PFSK-1 (cell line): Measurements from ENCODE around the gene VOPP1.

Experiments
- FOXP2 ChIP-seq: optimal IDR thresholded peaks from 2 replicates; pipeline ENCODE3; 2011; ENCODE audit warnings: borderline replicate concordance, control low read depth, inconsistent platforms; ENCODE audit not compliant: insufficient read depth; ENCODE audit errors: extremely low read length, extremely low read depth
- POLR2AphosphoS5 ChIP-seq: IDR thresholded peaks from 2 replicates; pipeline ENCODE4 v1.6.1; 2012; ENCODE audit warnings: low read depth, mild to moderate bottlenecking, control low read depth, low read length, moderate library complexity
- SIN3A ChIP-seq: IDR thresholded peaks from 2 replicates; pipeline ENCODE4 v1.6.1; 2012; ENCODE audit warnings: mild to moderate bottlenecking, low read length, moderate library complexity, borderline replicate concordance; ENCODE audit not compliant: insufficient read depth
- TAF1 ChIP-seq: IDR thresholded peaks from 2 replicates; pipeline ENCODE4 v1.6.1; 2012; ENCODE audit warnings: low read length, control low read depth, borderline replicate concordance; ENCODE audit not compliant: insufficient read depth
- TF ChIP-seq, protein P1 (sequence below), 2 experiments: IDR thresholded peaks; 2 replicates each; pipeline versions ENCODE4 v1.6.1 to v1.8.0; 2011 to 2012; ENCODE audit warnings: low read depth in 2 of 2, low read length in 2 of 2, control low read depth in 1 of 2, inconsistent platforms in 1 of 2, mild to moderate bottlenecking in 1 of 2, moderate library complexity in 1 of 2; ENCODE audit not compliant: insufficient read depth in 1 of 2

The VOPP1 gene

DNA sequence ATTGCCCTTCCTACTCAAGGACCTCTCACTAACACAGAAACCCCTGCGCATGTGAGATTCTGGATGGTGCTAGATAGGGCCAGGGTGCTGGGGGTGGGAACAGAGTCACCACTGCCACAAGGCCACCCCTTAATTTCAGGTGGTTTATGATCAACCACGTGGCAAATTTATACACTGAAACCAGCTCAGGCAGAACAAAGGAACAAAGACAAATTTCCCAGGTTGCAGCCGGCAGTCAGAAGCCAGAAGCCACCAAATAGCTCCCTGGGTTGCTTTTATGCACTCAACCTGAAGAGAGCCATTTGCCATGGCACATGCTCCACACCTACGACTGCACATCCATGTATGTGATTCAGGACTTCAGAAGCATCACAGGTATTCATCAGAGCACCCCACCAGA lies 2.5 kb downstream of the VOPP1 start:
- TF ChIP-seq, protein P1, sequence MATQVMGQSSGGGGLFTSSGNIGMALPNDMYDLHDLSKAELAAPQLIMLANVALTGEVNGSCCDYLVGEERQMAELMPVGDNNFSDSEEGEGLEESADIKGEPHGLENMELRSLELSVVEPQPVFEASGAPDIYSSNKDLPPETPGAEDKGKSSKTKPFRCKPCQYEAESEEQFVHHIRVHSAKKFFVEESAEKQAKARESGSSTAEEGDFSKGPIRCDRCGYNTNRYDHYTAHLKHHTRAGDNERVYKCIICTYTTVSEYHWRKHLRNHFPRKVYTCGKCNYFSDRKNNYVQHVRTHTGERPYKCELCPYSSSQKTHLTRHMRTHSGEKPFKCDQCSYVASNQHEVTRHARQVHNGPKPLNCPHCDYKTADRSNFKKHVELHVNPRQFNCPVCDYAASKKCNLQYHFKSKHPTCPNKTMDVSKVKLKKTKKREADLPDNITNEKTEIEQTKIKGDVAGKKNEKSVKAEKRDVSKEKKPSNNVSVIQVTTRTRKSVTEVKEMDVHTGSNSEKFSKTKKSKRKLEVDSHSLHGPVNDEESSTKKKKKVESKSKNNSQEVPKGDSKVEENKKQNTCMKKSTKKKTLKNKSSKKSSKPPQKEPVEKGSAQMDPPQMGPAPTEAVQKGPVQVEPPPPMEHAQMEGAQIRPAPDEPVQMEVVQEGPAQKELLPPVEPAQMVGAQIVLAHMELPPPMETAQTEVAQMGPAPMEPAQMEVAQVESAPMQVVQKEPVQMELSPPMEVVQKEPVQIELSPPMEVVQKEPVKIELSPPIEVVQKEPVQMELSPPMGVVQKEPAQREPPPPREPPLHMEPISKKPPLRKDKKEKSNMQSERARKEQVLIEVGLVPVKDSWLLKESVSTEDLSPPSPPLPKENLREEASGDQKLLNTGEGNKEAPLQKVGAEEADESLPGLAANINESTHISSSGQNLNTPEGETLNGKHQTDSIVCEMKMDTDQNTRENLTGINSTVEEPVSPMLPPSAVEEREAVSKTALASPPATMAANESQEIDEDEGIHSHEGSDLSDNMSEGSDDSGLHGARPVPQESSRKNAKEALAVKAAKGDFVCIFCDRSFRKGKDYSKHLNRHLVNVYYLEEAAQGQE (IDR thresholded peaks at IDR 0.05; ENCODE audit: insufficient read depth in 1 of 2, low read depth in 2 of 2, low read length in 2 of 2): no peak
- TF ChIP-seq POLR2AphosphoS5 (no peak), TAF1 (no peak), SIN3A (no peak), FOXP2 (no peak)

DNA sequence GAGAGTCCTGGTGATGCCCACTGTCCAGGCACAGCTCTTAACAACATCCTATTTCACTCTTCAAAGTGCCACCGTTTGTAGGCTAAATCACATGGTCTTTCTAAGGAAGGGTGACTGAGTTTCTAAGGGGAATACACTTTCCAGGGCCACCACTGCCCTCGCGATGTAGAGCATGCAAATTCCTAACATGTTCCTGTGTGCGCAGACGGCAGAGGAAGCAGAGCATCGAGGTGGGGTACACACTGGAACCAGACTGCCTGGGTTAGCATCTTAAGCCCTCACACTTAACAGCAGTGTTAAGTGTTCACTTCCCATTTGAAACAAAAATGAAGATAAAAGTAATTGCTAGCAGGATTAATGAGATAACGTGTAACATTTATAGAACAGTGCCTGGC lies 3.0 kb downstream of the VOPP1 start:
- TF ChIP-seq TAF1 (no peak), SIN3A (no peak), FOXP2 (no peak), POLR2AphosphoS5 (no peak)
- TF ChIP-seq, protein P1 (IDR thresholded peaks at IDR 0.05; ENCODE audit: insufficient read depth in 1 of 2, low read depth in 2 of 2, low read length in 2 of 2): no peak

DNA sequence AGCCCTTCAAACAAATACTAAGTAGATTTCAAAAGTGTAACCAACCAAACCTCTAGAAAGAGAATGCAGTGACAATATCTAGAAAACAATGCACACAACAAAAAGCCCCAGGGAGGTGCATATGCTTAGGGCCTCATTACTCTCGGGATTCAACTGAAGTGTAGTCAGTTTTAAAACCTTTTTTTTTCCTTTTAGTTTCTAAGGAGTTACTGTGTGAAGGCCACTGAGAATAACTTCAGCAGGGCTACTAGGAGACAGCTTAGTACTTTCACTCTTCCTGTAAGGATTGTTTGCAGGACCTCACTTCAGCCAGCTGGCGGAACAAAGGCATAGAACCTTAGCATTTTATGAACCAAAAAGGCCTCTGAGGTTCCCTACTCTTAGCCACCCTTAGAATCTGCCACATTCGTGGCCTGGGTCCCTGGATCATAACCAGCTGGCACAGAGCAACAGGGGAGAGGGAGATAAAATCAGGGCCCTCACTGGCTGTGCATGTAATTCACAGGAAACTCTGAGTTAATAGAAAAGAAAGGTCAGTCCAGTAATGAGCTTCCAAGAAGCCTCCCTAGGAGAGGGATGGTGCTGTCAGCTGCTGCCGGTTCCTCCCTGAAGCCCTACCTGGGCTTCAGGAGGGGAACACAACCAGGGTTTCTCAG lies 3.6 kb downstream of the VOPP1 start:
- TF ChIP-seq, protein P1 (IDR thresholded peaks at IDR 0.05; ENCODE audit: insufficient read depth in 1 of 2, low read depth in 2 of 2, low read length in 2 of 2): no peak
- no peak for TF ChIP-seq SIN3A
- no peak for TF ChIP-seq TAF1
- TF ChIP-seq POLR2AphosphoS5: no peak
- TF ChIP-seq FOXP2: no peak

DNA sequence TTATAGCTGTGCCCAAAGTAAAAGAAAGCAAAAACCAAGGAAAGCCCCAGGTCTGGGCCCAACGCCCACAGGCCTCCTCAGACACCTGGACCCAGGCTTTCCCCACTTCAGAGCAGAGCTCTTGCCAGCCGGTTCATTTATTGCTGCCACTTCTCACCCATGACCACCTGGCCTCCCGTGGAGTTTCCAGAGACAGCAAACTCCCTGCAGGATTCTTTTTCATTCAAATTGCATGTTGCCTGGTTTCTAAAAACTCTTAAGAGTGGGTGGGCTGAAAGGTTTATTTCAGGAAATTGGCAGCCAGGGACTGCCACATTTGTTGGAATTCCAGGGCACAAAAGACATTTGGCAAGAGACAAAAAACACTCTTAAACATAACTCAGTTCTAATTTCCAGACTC lies 4.7 kb downstream of the VOPP1 start:
- TF ChIP-seq FOXP2: no peak
- TF ChIP-seq, protein P1 (IDR thresholded peaks at IDR 0.05; ENCODE audit: insufficient read depth in 1 of 2, low read depth in 2 of 2, low read length in 2 of 2): no peak
- no peak for TF ChIP-seq POLR2AphosphoS5
- TF ChIP-seq SIN3A: no peak
- no peak for TF ChIP-seq TAF1

DNA sequence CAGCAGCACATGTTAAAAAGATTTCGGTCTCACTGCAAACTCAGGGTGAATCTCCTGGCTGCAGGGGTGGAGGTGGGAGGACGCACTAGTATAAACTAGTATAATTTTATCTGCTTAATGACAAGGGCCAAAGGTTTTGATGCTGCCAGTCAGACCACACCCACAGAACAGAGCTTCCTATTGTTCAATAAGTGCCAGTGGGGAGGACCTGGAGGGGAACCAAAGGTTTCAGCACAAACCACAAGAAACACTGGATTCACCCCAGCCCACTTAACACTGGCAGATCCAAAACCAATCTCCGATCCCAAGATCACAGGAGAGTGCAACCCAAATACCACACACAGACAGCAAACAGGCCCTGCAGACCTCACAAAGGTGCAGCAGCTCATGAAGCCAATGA lies 6.6 kb downstream of the VOPP1 start:
- TF ChIP-seq FOXP2: no peak
- no peak for TF ChIP-seq POLR2AphosphoS5
- TF ChIP-seq SIN3A: no peak
- no peak for TF ChIP-seq TAF1
- TF ChIP-seq, protein P1 (IDR thresholded peaks at IDR 0.05; ENCODE audit: insufficient read depth in 1 of 2, low read depth in 2 of 2, low read length in 2 of 2): no peak
